Gastrocnemius medialis (tissue), 4 donors: ENCODE data around the gene CHST11.

ENCODE experiments used
- CTCF ChIP-seq, 5 experiments: fragments of 450-650 bp in 3 of 5; fragments of 200-600 bp in 2 of 5; sonication (generic) in 2 of 5; IDR thresholded peaks in 4 of 5; conservative IDR thresholded peaks in 1 of 5; 1 replicate in 4 of 5; 2 replicates in 1 of 5; pipeline ENCODE4 v1.5.1; 2016 to 2019; ENCODE audit warnings: antibody characterized with exemption in 5 of 5, mild to moderate bottlenecking in 3 of 5, moderate library complexity in 3 of 5
- POLR2A ChIP-seq, 2 donors: fragments of 450-650 bp; IDR thresholded peaks; one replicate each; pipeline ENCODE4 v1.6.1; 2017; ENCODE audit warnings: antibody characterized with exemption in 2 of 2, mild to moderate bottlenecking in 2 of 2, moderate library complexity in 2 of 2

- TF ChIP-seq POLR2A (IDR thresholded peaks at IDR 0.05) (no peak), CTCF (IDR thresholded peaks at IDR 0.05 in 4 of 5, conservative IDR thresholded peaks at IDR 0.05 in 1 of 5) (no peak)
Observed at GRCh38 chr12:104407438-104407837, 49.3 kb upstream of the CHST11 start.
